Measurements from ENCODE around the gene UNCX.
"Not testable (repeated sequence)": the region's sequence is repeated elsewhere in the genome, so short reads cannot be mapped to it uniquely, and the experiment has no call there.

Gene UNCX

GRCh38 chr7:1232623-1233332, at the start of gene UNCX:
Gene UNCX, plus strand, starts transcription at chr7:1232872. Its CDS starts 146 bp downstream, at chr7:1233018.
- no peak for DNase-seq (ENCODE audit: low spot score)

- DNase-seq (ENCODE audit: low spot score): no peak
These were observed 45.5 kb upstream of the UNCX start for GRCh38 chr7:1187127-1187526.

GRCh38 chr7:1188720-1189294, 43.9 kb upstream of the UNCX start:
- DNase-seq (ENCODE audit: low spot score): no peak

GRCh38 chr7:1189986-1190772, 42.5 kb upstream of the UNCX start:
- no peak for DNase-seq (ENCODE audit: low spot score)

DNA sequence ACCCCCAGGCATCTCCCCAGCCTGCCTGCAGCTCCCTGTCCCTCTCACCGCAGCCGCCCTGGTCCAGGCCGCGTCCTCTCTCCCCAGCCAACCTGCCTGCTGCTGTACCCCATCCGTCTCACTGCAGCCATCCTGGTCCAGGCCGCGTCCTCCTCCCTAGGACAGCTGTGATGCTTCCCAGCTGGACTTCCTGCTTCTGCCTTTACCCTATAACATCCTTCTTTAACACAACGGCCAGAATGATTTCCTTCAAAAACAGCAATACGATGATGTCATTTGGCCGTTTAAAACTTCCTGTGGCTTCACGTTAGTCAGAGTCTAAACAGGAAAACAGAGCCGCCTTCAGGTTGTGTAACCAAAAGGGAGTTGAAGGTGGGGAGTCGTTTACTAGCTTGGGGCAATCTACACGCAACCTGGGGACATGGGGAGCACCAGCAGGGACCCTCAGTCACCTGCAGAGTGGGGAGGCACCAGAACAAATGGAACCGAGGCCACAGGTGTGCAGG, 40.4 kb upstream of the UNCX start:
- peak; percentile 68 for DNase-seq (ENCODE audit: low spot score)

DNA sequence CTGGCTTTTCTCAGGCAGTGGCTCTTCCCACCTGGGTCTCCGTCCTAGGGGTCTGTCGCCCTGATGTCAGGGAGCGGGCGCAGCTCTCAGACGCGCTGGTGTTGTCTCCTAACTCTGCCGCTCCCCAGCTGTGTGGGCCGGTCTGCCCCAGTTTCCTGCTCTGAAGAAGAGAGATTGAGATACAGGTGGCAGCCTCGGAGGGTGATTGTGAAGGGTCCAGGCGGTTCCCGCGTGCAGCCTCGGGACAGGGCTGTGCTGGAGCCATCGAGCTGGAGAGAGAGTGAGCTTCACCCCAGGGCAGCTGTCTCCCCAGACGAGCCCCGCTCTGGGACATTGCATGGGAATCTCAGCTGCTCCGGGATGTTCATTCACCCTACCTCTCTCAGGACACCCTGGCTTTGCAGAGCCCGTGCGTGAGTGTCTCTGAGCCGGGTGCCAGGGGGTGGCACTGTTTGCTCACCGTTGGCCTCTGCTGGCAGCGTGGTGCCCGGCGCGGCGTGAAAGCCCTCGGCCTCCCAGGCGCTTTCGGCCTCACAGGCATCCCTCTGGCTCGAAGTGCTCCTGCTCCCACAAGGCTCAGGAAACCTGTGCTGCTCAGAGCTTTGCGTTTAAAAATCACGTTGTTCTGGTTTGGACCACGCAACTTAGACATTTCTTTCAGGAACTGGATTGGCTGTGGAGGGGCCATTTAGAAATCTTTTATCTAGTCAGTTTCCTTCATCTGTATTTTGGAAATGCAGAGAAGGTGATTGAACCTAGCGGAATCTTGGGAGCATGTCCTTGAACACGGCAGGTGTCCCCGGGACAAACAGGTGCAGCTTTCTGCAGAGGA, 38.9 kb upstream of the UNCX start:
- DNase-seq (ENCODE audit: low spot score): peak; percentile 28

DNA sequence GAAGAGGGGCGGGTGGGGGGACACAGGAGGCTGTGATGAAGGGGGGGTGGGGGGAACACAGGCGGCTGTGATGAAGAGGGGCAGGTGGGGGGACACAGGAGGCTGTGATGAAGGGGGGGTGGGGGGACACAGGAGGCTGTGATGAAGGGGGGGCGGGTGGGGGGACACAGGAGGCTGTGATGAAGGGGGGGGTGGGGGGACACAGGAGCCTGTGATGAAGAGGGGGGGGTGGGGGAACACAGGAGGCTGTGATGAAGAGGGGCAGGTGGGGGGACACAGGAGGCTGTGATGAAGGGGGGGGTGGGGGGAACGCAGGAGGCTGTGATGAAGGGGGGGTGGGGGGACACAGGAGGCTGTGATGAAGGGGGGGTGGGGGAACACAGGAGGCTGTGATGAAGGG, 36.2 kb upstream of the UNCX start:
- DNase-seq (ENCODE audit: low spot score): not testable (repeated sequence)

- no peak for DNase-seq (ENCODE audit: low spot score)
These were observed 35.7 kb upstream of the UNCX start for GRCh38 chr7:1196950-1197349.

GRCh38 chr7:1197997-1198625, 34.6 kb upstream of the UNCX start:
- DNase-seq (ENCODE audit: low spot score): no peak

DNA sequence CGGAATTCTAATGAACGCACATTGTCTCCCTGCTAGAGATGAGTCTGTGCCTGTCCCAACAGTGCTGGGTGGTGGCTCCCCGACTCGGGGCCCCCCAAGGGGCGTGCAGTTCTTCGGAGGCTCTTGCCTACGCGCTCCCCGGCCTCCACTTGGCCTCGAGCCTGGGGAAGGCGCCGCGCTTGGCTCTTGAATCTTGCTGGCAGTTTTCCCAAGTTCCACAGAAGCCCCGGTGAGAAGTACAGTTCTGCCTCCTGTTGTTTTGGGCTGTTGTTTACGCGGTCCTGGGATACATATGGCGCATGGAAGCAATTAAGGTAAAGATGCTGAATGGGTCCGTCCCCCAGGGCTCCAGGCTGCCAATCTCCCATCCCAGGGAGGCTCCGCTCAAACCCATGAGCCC, 32.6 kb upstream of the UNCX start:
- no peak for DNase-seq (ENCODE audit: low spot score)

DNA sequence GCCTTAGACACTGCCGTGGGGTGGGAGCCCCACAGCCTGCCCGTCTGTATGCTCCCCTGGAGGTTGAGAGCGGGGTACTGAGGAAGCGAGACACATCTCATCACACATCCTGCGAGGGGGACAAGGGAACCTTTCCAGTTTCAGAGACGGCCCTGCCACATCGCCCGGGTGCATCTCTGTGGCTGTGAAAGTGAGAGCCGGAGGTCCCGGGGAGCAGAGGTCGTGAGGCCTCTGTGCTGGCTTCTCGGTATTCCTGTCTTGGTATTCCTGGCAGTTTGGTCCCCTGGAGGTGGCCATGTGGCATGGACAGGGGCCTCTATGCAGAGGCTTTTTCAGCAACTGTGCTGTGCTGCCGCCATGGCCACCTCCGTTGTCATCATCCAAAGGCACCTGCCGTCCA, 30.8 kb upstream of the UNCX start:
- DNase-seq (ENCODE audit: low spot score): no peak

DNA sequence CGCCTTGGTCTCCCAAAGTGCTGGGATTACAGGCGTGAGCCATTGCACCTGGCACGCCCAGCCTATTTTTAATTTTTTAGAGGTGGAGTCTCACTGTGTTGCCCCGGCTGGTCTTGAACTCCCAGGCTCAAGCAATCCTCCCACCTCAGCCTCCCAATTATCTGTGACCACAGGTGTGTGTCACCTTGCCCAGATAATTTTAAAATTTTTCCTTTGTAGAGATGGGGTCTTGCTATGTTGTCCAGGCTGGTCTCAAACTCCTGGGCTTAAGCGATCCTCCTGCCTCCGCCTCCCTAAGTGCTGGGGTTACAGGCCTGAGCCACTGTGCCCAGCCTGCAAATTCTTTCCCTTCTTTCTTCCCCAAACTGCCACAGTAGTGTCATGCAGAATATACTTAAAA, 29.8 kb upstream of the UNCX start:
- DNase-seq (ENCODE audit: low spot score): not testable (repeated sequence)

GRCh38 chr7:1204460-1205140, 28.1 kb upstream of the UNCX start:
- no peak for DNase-seq (ENCODE audit: low spot score)

GRCh38 chr7:1205742-1206141, 26.9 kb upstream of the UNCX start:
- not testable (repeated sequence) for DNase-seq (ENCODE audit: low spot score)

GRCh38 chr7:1209097-1209496, 23.6 kb upstream of the UNCX start:
- DNase-seq (ENCODE audit: low spot score): no peak

DNA sequence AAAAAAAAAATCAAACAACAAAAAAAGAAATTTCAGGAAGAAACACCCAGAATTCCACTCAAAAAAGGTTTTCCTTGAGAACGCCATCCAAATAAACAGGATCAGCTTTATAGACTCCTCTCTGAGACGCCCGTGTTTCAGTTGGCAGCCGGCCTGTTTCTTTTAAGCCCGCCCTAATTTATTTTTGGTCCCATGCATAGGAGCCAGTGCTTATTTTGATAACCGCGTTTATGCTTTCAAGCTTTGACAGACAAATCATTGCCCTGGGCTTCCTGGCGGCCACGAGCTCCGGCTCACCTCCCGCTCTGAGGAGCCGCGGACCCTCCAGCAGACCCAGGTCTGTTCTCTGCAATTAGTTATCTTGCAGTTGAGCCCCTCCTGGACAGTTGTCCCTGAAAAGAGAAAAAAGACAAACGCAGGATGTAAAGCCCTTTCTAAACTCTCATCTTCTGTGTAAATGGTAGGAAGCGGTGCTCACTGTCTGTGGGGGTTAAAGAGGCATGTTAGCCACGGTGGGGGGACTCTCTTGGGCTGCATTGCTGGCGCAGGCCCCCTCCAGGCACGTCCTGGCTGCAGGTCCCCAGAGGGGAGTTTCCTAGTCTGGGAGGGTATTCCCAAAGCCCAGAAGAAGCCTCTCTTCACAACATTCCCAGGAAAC, 22.2 kb upstream of the UNCX start:
- no peak for DNase-seq (ENCODE audit: low spot score)

DNA sequence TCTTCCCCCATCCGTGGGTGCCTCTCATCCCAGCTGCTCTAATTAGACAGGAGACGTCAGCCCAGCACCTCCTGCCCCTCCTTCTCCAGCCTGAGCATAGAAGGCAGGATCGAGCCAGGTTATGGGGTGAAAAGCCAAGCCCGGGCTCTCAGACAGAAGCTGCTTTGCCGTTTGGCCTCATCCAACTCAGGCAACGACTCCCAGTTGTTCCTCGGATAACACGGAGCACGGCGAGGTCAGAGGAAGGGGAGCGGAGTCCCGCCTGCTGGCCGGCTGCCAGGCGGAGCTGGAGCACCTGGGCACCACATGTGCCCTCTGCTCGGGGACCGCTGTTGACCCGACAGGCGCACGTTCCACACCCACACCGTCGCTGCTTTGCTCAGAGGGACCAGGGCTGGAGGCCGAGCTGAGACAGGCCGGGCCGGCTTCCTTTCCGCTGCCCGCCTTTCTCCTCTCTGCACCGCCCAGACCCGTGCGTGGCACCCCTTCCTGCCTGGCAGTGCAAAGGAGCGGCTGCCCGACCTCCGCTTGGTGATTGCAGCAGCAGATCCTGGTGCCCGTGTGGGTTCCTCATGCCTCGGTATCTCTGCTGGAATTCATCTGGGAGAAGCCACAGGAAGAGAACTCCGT, 21.6 kb upstream of the UNCX start:
- DNase-seq (ENCODE audit: low spot score): no peak

GRCh38 chr7:1211611-1212010, 21.1 kb upstream of the UNCX start:
- no peak for DNase-seq (ENCODE audit: low spot score)

- DNase-seq (ENCODE audit: low spot score): not testable (repeated sequence)
These were observed 20.6 kb upstream of the UNCX start for GRCh38 chr7:1212025-1212424.

GRCh38 chr7:1214516-1214915, 18.2 kb upstream of the UNCX start:
- DNase-seq (ENCODE audit: low spot score): no peak
